Sigmoid colon (tissue), 4 donors: ENCODE results near the gene SRP9.
"Not testable (repeated sequence)": the region's sequence is repeated elsewhere in the genome, so short reads cannot be mapped to it uniquely, and the experiment has no call there.

ENCODE experiments used
- CTCF ChIP-seq, 4 experiments: fragments of 450-650 bp in 3 of 4; fragments of 200-600 bp in 1 of 4; IDR thresholded peaks; one replicate each; pipeline ENCODE4 v1.5.1; 2016 to 2019; ENCODE audit warnings: antibody characterized with exemption in 4 of 4, mild to moderate bottlenecking in 3 of 4, moderate library complexity in 2 of 4
- EP300 ChIP-seq, 4 donors: sonication (generic); formaldehyde crosslinking; IDR thresholded peaks; one replicate each; pipeline ENCODE4 v1.6.1; 2017; ENCODE audit warnings: antibody characterized with exemption in 4 of 4
- POLR2AphosphoS5 ChIP-seq, 4 donors: sonication (generic); formaldehyde crosslinking; IDR thresholded peaks; one replicate each; pipeline ENCODE4 v1.6.1; 2017; ENCODE audit warnings: antibody characterized with exemption in 4 of 4

- not testable (repeated sequence) for TF ChIP-seq CTCF, POLR2AphosphoS5, EP300 (IDR thresholded peaks at IDR 0.05)
Measured at GRCh38 chr1:225836296-225836695, 58.7 kb downstream of the SRP9 start.
